HG02763 (cell line): ENCODE results near the gene OBI1.
"Not testable (repeated sequence)": the region's sequence is repeated elsewhere in the genome, so short reads cannot be mapped to it uniquely, and the experiment has no call there.

Source experiments
- ATAC-seq: cut with Tn5 transposase; IDR thresholded peaks from one replicate; pipeline ENCODE4 v1.9.1; 2021; ENCODE audit warnings: mild to moderate bottlenecking, moderate library complexity; ENCODE audit not compliant: unreplicated experiment

The OBI1 gene

GRCh38 chr13:78649997-78650716, 8.8 kb downstream of the OBI1 start:
- ATAC-seq, result no peak

GRCh38 chr13:78647109-78647678, 11.8 kb downstream of the OBI1 start:
- ATAC-seq, result not testable (repeated sequence)

- ATAC-seq, result no peak
Observed at GRCh38 chr13:78638216-78638615, 20.7 kb downstream of the OBI1 start.

- ATAC-seq, result no peak
Observed at GRCh38 chr13:78636495-78636894, 22.5 kb downstream of the OBI1 start.

DNA sequence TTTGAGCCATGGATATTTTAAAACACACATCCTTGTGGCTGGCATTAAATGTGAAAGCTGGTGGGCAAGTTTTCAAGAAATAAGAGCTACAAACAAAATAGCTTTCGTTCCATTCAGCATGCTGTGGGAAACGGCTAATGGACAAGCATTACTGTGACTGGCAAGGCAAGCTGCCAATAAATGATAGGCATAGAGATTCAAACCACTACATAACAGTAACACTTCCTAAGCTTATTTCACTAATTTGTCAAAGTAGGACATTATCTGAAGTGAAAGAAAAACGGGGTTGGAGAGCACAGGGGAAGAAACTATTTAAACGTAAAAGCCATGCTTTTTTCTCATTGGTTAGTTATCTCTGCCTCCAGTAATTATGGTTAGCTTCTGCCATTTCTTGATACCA, 26.0 kb downstream of the OBI1 start:
- no peak for ATAC-seq

DNA sequence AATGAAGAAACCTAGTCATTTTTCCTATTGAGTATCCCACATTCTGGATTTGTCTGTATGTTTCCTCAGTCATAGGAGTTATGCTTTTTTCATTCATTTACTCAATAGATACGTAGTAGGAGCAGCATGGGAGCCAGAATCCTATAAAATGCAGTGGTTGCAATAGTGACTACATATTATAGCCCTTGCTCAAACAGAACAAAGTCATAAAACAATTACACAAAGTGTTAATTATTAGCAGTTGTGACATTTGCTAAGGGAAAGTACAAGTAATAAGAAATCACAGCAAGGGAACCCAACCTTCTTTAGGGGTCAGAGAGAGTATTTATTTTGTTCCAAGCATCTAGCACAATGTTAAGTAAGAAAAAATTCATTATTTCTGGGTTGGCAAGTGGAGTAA, 27.9 kb downstream of the OBI1 start:
- no peak for ATAC-seq

GRCh38 chr13:78630511-78630910, 28.4 kb downstream of the OBI1 start:
- ATAC-seq, result no peak

- no peak for ATAC-seq
Observed at GRCh38 chr13:78625384-78625783, 33.6 kb downstream of the OBI1 start.

DNA sequence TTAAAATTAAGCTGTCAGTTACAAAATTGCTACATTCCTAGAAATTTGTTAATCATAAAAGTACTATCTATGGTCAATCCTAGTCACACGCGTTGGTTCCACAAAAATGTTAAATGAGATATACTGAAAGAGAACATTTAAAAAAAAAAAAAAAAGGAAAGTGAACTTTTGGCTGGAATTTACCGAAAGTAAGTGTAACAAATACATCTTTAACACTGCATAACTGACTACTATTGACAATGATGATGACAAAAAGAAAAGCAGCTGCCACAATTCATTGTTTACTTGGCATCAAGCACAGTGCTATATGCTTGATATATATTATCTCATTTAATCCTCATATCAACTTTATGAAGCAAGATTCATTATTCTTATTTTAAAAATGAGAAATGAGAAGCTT, 35.8 kb downstream of the OBI1 start:
- ATAC-seq, result no peak

- ATAC-seq, result no peak
Observed at GRCh38 chr13:78620936-78621470, 38.0 kb downstream of the OBI1 start.

- ATAC-seq, result no peak
Observed at GRCh38 chr13:78618411-78618810, 40.5 kb downstream of the OBI1 start.

GRCh38 chr13:78611040-78611439, 47.9 kb downstream of the OBI1 start:
- no peak for ATAC-seq

GRCh38 chr13:78610381-78610883, 48.5 kb downstream of the OBI1 start:
- ATAC-seq, result no peak

DNA sequence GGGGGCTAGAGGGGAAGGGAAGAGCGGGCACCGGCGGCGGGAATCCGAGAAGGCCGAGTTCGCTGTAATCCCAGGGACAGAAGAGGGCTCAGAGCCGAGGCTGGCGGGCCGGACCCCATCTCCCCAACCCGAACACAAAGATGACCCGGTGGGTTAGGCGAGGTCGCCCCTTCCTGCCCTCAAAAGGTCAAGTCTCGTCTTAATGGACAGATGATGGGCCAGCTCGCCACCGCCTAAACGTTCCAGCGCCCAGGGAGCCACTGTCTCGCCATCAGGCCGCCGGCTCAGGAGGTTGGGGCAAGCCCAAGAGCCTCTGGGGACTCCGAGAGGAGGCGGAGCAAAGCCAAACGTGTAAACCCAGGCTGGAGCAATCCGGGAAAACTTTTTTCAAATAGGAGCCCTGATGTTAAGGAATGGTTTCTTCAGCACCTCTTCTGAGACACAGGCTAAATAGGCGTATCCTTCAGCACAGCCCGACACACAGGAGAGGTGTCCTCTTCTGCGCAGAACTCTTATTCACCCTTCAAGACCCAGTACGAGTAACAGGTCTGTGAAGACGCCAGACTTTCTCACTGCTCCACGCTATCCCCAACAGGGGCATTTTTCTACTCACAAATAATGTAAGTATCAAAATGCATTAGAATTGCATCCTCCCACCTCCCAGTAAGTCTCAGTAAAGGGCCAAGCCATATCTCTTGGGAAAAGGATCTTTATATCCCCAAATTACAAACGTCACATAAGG, 49.3 kb downstream of the OBI1 start:
- no peak for ATAC-seq

DNA sequence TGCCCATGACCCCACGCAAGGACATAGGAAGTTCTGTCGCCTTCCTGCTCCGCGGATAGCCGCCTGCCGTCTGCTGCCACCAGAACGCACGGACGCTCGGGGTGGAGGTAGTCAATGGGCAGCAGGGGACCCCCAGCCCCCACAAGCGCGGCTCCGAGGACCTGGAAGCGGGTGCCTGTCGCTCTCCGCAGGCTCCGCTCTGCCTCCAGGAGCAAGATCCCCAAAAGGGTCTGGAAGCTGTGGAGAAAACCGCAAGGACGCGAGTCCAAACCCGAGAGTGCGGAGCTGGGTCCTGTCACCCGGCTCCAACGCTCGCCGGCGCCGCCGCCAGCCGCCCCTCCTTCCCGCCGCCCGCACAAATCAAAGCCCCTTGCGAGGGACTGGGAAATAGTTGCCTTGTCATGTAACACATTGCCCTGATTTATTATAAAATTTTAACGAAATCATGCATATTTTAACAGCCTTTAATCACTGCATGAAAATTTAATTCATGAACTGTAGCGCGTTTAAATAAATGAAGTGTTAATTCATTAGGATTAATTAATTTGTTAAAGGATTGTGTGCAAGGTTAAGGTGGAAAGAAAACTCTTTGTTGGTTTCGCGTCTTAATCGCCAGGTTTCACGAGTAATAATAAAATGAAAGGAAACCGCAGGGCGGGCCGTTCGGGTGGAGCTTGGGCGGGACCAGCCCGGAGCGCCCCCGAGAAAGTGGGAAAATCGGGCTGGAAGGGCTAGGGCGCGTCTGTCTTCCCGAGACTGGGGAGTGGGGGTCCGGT, 50.1 kb downstream of the OBI1 start:
- no peak for ATAC-seq

DNA sequence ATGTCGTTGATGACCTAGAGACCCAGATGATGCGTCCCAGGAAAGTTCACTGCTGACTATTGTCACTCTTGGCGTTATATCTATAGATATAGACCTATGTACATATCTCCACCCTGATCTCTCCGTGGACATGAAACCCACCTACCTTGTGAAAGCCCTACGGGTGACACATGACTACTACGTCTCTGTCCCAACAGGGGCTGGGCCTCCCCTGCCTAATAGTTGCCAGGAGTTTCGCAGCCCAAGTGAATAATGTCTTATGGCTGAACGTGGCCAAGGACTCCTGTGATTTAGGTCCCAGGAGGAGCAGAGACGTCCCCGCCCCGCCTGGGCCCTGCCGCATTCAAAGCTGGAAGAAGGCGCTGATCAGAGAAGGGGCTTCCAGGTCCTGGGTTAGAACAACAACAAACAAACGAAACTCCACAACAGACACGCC, 50.7 kb downstream of the OBI1 start:
- no peak for ATAC-seq

- ATAC-seq, result no peak
Observed at GRCh38 chr13:78607409-78608251, 51.3 kb downstream of the OBI1 start.

DNA sequence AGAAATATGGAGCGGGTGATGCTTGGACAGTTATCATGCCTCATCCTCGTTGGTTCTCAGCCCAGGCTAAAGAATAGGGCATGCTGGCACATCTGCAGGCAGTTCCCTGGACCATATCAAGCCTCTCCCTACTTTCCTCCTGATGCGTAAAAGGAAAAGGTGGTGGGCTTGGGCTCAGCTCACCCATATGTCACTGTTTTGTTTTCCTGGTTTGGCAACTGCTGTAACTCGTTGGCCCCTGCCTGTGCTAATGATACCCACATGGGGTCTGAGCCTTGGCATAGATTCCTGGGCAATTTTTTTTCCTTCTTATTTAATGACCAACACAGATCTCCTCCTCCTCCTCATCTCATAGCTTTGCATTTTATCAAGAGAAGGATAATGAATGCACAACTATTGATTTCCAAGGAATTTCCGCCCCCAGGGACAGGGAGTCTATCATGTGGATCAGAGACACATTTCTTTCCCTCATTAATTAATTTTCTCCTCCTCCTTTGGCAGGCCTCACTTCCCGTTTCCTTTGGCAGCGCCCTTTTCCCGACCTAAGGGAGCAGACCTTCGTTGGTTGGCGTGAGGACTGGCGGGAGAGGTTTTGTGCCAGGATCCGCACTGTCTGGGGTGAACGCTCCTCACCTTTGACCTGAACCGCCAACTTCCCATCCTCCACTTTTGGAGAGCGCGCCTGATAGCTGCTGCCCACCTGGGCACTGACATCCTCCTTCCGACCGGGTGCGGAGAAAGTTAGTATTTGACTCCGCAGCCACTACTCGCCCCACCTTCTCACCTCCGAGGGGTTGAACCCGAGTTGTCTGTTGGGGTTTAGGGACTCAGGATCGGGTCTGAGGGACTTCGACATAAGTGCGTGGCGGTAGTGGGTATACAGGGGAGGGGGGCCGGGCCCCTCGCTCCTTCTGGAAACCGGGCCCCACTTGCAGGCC, 52.2 kb downstream of the OBI1 start:
- ATAC-seq, result no peak
